Measurements from ENCODE around the gene ACVR1B.

The ACVR1B gene

DNA sequence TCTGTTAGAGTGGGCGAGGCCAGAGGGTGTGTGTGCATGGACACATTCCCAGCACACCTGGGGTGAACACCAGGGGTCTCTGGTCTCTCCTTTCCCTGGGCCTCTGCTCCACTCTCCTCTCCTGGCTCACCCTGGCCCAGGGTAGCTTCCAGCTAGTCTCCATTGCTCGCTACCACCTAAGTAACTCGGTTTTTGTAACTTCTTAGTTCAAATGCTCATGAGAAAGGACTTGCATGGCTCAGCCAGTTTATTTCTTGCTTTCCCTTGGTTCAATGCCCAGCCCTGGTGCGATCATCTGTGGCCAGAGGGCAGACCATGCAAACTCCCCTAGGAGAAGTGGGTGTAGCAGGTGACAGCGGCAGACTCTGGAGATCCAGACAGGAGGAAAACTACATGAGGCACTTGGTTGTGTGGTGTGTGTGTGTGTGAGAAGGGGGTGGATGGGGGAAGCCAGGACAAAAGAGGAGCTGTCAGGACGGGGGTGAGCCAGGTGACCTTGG lies 8.9 kb upstream of the ACVR1B start:
- DNase-seq (ENCODE audit: extremely low read depth in 1 of 2, low read depth in 1 of 2): no peak

DNA sequence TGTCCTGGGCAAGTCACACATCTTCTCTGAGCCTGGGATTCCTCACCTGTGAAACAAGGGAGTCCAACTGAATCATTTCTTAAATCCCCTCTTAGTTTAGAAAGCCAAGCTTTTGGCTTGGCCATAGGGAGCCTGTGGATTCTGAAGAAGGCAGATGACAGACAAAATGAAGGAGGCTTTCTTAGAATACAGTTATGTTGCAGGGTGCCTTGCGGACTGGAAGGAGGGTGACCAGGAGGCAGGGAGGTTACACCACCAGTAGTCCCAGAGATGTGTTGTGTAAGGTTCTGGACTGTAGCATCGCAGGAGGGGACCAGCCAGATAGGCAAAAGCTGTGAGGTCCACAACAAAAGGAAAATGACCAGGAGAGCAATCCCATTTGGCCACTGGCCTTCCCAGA lies 8.2 kb upstream of the ACVR1B start:
- DNase-seq (ENCODE audit: extremely low read depth in 1 of 2, low read depth in 1 of 2): no peak

DNA sequence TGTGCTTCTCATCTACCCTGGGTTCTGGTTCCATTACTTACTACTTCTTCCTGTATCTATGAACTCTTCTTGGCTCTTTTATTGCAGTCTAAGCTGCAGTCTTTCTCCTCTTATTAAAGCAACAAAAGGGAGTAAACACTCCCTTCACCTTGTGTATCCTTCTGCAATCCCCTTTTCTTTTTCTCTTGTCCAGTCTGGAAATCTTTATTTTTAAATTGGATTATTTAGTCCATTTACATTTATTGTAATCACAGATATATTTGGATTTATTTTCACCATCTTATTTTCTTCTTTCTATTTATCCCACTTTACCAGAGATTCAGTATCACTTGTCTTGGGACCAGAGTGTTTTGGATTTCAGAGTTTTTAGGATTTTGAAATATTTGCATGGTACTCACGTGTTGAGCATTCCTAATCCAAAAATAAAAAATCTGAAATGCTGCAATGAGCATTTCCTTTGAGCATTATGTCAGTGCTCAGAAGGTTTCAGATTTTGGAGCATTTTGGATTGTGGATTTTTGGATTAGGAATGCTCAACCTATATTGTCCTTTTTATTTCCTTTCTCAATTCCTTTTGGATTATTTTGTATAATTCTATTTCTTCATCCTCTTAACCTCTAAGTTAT lies 6.8 kb upstream of the ACVR1B start:
- DNase-seq (ENCODE audit: extremely low read depth in 1 of 2, low read depth in 1 of 2): no peak

DNA sequence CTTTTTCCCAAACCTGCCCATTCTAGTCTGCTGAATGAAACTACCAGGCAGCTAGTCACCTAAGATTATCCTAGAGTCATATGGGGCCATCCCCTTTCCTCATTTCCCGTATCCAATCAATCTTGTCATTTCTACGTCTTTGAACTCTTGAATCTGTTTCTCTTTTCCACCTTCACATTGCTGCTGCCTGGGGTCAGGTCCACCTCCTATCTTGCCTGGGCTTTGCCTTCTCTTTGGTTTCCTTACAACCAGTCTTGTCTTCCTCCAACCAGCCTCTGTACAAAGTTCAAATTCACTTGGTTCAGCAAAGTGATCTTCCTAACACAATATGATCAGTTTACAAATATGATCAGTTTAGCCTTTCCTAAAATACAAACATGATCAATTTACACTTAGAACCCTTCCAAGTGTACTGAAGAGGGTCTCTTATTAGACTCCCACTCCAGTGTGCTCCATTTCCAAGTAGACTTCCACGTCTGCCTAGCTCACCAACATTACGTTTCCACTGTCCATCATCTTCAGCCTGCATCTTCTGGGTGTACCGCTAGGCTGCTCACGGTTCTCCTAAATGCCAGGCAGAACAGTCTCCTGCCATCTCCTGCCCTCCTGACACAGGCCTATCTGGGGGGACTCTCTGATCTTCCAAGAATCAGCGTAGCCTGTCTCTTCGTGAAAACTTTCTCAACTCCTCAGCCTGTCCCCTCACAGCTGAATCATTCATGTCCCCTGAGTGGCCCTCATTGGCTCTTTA lies 4.1 kb upstream of the ACVR1B start:
- no peak for DNase-seq (ENCODE audit: extremely low read depth in 1 of 2, low read depth in 1 of 2)

DNA sequence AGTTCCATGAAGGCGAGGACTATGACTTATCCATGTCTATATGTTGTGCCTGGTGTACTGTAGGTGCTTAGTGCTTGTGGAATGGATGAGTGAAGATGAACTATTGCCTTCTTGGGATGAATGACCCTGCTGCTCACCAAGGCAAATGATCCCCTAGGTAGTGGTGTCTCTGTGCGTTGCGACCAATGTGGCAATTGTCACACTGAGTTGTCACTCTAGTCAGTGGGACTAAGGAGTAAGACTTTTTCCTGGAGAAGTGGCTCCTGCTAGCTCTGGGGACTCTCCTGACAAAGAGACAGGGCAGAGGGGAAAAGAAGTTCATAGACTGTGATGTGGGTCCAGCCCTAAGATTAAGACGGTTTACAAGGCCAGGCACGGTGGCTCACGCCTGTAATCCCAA lies 3.4 kb upstream of the ACVR1B start:
- DNase-seq (ENCODE audit: extremely low read depth in 1 of 2, low read depth in 1 of 2): no peak

DNA sequence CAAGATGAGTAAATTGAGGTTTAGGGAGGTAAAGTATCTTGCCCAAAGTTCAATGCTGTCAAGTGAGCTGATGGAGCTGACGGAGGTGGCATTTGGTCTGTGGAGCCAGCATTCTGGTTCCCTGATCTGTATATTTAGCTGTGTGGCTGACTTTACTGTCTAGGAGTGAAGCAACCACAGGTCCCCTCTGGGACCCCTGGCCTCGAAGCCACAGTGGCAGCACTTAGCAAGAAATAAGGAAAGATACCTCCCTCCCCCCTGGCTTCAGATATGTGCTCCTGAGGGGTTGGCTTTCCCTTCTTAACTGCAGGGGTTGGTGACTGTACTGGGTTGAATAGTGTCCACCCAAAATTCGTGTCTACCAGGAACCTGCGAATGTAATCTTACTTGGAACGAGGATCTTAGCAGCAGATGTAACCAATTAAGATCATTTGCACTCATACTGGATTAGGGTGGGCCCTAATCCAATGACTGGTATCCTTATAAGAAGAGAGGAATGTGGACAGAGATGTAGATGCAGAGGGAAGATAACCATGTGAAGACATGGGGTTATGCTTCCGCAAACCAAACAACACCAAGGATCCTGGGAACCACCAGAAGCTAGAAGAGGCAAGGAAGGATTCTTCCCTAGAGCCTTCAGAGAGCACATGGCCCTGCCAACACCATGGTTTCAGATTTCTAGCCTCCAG lies 2.0 kb upstream of the ACVR1B start:
- no peak for DNase-seq (ENCODE audit: extremely low read depth in 1 of 2, low read depth in 1 of 2)

DNA sequence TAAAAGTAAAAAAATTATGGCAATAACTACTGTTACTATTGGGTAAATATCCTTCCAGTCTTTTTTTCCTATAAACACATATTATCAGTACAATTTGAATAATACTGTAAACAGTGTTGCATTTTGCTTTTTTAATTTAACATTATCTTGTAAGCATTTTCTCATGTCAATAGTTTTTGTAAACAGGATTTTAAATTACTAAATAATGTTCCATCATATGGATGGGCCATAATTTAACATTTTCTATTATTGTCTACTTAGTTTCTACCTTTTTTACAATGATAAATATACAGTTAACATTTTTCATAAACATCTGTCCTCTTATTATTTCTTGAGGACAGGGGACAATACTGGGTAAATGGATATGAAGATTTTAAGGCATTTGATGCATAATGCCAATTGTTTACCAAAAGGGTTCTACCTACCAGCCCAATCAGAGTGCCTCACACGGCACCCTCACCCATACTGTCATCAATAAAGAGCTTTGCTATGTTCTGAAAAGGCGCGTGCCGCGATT lies 759 bp upstream of the ACVR1B start:
- no peak for DNase-seq (ENCODE audit: extremely low read depth in 1 of 2, low read depth in 1 of 2)

DNA sequence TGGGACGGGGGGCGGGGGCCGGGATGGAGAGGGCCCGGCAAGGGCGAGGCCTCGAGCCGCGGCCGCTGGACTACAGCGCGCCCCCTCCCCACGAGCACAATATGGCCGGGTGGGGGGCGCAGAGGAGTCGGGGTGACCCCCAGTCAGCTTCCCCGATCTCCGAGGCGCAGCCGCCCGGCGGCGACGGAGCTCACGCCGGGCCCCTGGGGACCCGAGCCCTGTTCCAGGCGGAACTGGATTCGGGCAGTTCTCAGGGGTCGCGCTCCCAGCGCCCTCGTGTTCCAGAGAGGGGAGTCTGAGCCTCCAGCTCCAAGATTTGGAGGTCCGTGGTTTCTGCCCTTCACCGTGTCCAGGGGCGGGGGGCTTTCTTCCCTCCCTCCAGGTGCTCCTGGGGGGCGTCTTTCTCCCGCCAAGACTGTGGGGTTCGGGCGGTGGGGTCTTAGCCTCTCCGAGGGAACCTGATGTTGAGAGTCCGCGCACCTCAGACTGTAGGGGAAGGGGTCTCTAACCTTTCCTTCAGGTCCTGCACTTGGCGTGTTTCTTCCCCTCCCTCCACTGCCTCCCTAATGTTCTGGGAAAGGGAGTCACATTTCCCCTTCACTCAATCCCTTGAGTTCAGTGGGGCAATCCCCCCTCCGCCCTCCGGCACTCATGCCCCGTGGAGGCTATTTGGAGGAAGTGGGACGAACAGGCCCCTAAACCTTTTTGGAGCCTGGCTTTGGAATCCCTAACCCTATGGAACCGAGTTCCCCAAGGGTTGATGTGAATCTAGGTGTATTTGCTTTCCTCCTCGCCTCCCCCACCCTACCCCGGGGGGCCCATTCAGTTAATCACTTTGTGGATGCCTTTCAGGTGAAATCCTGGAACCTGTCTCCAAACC lies 584 bp downstream of the ACVR1B start:
- DNase-seq (ENCODE audit: extremely low read depth in 1 of 2, low read depth in 1 of 2): no peak

DNA sequence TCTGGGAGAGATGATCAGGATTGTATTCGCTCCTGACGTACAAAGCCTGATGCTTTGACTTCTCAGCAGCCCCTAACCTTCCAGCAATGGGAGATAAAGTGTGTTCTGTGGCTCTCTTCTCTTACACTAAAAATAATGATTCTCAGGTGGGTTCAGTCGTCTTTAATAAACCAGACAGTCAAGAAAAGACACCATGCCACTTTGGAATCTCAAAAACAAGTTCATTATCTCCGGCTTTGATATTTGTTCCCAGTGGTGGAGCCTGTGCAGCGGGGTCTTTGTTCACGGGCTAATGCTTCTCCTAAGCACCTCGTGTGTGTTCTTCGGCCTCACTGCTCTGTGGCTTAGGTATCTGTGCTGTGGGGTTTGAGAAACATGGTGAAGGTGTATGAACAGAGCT lies 1.6 kb downstream of the ACVR1B start:
- no peak for DNase-seq (ENCODE audit: extremely low read depth in 1 of 2, low read depth in 1 of 2)

DNA sequence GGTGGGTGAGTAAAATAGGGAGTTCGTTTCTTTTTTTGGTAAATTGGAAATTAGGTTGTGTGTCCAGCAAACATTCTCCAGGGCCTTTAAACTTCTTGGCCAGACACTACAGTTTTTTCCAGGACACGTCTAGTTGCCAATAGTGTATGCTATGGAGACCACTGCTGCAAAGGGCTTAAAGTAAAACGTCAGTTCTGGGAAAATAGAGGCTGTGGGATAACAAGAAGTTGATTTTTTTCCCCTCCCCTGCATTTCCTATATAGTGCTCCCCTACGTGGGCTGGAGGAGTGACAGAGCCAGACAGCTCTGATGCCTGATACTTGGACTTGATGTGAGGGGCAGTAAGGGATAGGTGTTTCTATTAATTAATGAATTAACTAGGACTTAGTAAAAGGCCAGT lies 2.4 kb downstream of the ACVR1B start:
- DNase-seq (ENCODE audit: extremely low read depth in 1 of 2, low read depth in 1 of 2): no peak

DNA sequence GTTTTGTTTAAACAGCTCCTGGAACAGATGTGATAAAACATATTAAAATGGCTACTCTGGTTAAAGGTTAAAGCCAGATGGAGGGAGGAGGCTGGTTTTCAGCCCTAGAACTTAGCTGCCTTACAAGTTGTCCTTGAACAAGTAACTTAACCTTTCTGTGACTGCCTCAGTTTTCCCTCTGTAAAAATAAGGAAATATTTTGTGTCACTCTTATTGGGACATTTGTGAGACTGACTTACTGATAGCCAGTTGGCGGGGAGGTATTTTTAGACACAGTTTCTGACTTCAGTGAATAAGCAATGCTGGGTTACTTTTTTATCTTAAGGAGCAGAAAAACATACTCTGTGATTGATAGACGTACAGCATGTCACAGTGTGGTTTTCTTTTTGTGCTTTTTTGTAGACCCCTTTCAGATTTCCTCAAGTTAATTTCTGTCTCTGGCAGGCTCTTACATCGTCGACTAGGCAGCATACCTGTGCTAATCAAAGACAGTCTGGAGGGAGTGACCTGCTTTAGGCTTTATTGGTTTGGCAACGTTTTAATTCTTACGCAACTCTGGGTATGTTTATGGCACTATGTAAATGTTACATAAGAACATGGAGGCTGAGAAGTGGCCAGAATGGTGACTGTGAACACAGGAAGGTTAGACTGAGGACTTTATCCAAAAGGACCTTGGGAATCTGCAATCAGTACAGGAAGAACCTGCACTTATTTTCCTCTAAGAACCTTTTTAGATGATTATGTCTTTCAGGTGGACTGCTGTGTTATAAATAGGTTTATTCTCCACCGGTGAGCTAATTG lies 3.3 kb downstream of the ACVR1B start:
- no peak for DNase-seq (ENCODE audit: extremely low read depth in 1 of 2, low read depth in 1 of 2)

DNA sequence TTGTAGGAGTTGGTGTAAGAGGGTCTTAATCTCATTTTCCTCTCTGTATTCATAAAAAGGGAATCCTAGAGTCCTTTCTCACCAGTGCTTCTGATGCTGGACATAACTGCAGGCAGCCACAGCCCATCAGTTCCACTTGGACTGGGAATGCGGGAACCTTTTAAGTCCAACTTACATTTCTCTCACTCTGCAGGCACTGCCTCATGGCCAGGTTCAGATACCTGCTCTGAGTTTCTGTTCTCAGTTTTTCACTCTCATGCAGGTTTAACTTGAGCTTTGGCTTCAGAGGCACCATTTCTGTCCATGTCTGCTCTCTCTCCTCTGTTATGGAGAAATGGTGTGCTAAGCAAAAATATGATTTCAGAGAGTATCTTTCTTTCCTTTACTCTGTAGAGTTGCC lies 4.2 kb downstream of the ACVR1B start:
- DNase-seq (ENCODE audit: extremely low read depth in 1 of 2, low read depth in 1 of 2): no peak

DNA sequence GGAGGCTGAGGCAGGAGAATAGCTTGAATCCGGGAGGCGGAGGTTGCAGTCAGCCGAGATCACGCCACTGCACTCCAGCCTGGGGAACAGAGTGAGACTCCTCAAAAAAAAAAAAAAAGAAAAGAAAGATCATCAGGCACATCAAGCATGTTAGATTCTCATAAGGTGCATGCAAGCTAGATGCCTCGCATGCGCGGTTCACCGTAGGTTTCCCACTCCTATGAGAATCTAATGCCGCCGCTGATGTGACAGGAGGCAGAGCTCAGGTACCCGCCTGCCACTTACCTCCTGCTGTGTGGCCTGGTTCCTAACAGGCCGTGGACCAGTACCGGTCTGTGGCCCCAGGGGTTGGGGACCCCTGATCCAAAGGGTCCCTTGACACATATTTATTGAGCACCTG lies 7.0 kb downstream of the ACVR1B start:
- DNase-seq (ENCODE audit: extremely low read depth in 1 of 2, low read depth in 1 of 2): no peak

DNA sequence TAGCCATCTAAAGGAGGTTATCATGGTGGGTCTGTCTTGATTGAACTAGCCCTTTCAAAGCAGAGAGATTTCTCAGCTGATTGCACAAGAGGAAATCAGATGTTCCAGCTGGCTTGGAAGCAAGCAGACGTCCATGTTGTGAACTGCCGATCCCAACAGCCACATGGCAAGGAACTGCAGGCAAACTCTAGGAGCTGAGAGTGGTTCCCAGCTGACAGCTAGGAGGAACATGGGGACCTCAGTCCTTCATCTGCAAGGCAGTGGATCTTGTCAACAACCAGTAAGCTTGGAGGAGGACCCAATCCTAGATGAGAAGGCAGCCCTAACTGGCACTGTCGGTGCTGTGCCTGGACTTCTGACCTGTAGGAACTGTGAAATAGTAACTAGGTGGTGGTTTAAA lies 7.7 kb downstream of the ACVR1B start:
- no peak for DNase-seq (ENCODE audit: extremely low read depth in 1 of 2, low read depth in 1 of 2)

DNA sequence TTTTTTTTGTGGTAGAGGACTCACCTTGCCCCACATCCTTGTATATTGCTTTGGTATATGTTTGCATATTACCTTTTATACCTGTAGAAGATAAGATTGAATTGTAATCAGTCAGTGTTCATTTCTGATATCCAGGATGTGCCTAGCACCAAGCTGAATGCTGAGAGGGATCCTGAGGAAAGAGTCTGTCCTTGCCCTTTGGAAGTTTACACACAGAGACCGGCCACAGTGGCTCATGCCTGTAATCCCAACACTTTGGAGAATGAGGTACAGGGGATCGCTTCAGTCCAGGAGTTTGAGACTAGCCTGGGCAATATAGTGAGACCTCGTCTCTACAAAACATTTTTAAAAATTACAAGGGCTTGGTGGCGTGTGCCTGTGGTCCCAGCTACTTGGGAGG lies 8.4 kb downstream of the ACVR1B start:
- DNase-seq (ENCODE audit: extremely low read depth in 1 of 2, low read depth in 1 of 2): no peak

DNA sequence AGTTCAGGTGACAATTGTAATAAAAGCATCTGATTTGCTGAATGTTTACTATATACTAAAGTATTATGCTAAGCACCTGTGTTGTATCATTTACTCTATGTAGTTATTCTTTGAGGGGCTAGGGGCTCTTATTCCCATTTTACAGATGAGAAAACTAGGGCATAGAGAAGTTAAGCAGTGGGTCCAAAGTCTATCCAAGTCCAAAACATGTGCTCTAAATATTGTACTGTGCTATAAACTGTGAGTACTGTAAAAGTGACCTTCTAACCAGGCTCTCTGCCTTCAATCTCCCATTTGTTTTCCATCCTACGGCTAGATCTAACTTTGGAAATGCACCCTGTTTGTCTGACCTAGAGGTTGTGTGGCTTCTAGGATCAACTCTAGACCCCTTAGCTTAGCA lies 9.0 kb downstream of the ACVR1B start:
- no peak for DNase-seq (ENCODE audit: extremely low read depth in 1 of 2, low read depth in 1 of 2)

DNA sequence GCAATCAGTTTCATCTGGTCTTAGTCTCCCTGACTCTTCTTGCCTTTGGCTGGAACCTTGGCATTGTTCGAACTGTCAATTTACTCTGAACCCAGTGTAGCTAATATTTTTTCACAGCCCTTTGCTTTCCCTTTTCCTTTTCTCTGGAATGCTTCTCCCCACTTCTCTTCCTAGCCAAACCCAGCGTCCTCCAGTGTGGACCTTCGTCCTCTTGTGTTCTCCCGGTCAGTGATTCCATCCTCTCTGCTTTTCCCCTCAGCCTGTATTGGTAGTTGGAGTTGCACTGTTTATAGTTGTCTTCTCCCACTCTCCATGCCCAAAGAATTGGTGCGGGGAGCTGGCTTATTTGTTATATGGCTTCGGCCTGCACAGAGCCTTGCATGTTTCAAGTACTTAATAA lies 9.4 kb downstream of the ACVR1B start:
- no peak for DNase-seq (ENCODE audit: extremely low read depth in 1 of 2, low read depth in 1 of 2)

DNA sequence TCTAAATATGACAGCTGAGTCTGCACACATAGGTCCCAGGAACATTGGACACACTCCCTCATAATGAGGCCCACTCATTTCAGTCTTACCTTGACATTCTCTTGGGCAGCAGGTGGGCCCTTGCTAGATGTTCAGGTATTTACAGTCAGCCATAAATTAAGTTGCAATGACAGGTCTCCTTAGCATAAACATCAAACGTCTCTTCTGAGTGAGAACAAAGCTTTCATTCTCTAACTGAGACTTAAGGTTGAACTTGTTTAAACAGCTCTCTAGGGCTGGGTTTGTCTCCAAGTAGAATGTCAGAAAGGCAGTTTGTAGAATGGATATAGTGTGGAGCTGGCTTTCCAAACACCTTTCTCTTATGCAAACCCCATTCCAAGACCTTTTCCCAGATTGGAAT lies 10.3 kb downstream of the ACVR1B start:
- no peak for DNase-seq (ENCODE audit: extremely low read depth in 1 of 2, low read depth in 1 of 2)

DNA sequence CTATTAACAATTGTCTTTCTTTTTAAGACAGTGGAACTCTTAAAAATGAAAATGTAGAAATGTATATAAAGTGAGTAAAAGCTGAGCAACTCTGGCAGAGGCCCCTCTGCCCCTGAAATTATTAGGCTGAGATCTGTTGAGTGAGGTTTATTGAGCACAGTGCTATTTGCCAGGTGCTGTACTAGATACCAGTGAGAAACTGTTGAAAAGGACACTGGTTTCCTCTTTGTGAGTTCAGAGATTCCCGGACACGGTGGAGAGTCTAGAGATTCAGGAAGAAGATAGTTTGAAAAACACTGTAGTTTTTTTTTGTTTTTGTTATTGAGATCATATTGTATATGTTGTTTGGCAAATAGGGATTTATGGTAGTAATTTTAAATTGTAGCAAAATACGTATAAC lies 11.2 kb downstream of the ACVR1B start:
- DNase-seq (ENCODE audit: extremely low read depth in 1 of 2, low read depth in 1 of 2): no peak

DNA sequence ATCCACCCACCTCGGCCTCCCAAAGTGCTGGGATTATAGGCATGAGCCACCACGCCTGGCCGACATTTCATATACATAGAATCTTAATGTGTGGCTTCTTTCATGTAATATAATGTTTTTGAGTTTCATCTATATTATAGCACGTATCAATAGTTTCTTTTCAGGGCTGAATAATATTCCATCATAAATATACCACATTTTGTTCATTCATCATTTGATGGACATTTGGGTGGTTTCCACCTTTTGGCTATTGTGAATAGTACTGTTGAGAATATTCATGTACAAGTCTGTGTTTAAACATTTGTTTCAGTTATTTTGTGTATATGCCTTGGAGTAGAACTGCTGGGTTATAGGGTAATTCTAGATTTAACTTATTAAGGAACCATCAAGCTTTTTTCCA lies 12.0 kb downstream of the ACVR1B start:
- no peak for DNase-seq (ENCODE audit: extremely low read depth in 1 of 2, low read depth in 1 of 2)
